HepG2 (cell line): ENCODE results near the gene PRKCZ. TPM values are rescaled to one million over a fixed set of nuclear protein-coding genes. Genes with fewer than 3 reads are reported as not detected.
A peak's percentile ranks its signal among the peaks of the same experiment; 100 is the strongest.

Source experiments
- ATAC-seq: fragments of 200-7000 bp; cut with Tn5 transposase; 3 replicates; pipeline ENCODE4 v1.9.1; 2020; ENCODE audit warnings: mild to moderate bottlenecking, moderate library complexity
- BruUV-seq: library from RNA; stranded (reverse); fragments of 400-500 nt; replicated peaks from 2 replicates; lab custom pipeline; 2021; lab: Mats Ljungman, UMichigan
- CTCF ChIA-PET: fragments of 300-600 bp; formaldehyde crosslinking; extraction: SDS; loops from one replicate; lab custom pipeline; 2021; ENCODE audit warnings: low total read pairs, inconsistent platforms, low intra/inter-chr PET ratio; lab: Yijun Ruan, JAX
- POLR2A ChIA-PET: fragments of 350-600 bp; sonication (Branson Sonifier 250); formaldehyde crosslinking; loops from one replicate; lab custom pipeline; 2020; ENCODE audit warnings: antibody characterized with exemption, inconsistent platforms; lab: Yijun Ruan, JAX
- DNase-seq: peaks from one replicate; pipeline ENCODE4 v3.0.0-alpha.2; 2015; ENCODE audit warnings: low spot score
- FAIRE-seq: peaks from 3 replicates; lab custom pipeline; 2011; peaks lifted over from hg19 to GRCh38; lab: Jason Lieb, UNC
- H2AFZ ChIP-seq: one replicate; pipeline ENCODE4 v1.6.1; 2011; ENCODE audit warnings: low read length, inconsistent platforms
- H3K27ac ChIP-seq: fragments of 300-600 bp; 3 replicates; pipeline ENCODE4 v1.8.0; 2011; ENCODE audit warnings: mixed run types, mild to moderate bottlenecking, mixed read lengths, low read length, inconsistent platforms; ENCODE audit not compliant: insufficient read depth; ENCODE audit errors: extremely low read length
- H3K27me3 ChIP-seq, 2 experiments: fragments of 200-600 bp in 1 of 2; 2 replicates in 1 of 2; 3 replicates in 1 of 2; pipeline versions ENCODE4 v1.6.0 to v1.8.0; 2011; ENCODE audit warnings: low read length in 2 of 2, mild to moderate bottlenecking in 2 of 2, moderate library complexity in 2 of 2, inconsistent platforms in 1 of 2; ENCODE audit not compliant: insufficient read depth in 2 of 2, control insufficient read depth in 1 of 2
- H3K36me3 ChIP-seq, 2 experiments: fragments of 200-600 bp in 1 of 2; replicated peaks in 1 of 2; 2 replicates in 1 of 2; 3 replicates in 1 of 2; pipeline versions ENCODE4 v1.5.1 to v1.8.0; 2011; ENCODE audit warnings: low read length in 2 of 2, inconsistent platforms in 1 of 2; ENCODE audit not compliant: insufficient read depth in 2 of 2, control insufficient read depth in 1 of 2
- H3K4me1 ChIP-seq: 2 replicates; pipeline ENCODE4 v1.5.1; 2012; ENCODE audit warnings: low read length, inconsistent platforms; ENCODE audit not compliant: insufficient read depth
- H3K4me2 ChIP-seq: 2 replicates; pipeline ENCODE4 v1.6.0; 2011; ENCODE audit warnings: low read depth, low read length, inconsistent platforms
- H3K4me3 ChIP-seq, 3 experiments: fragments of 200-600 bp in 1 of 3; sonication (generic), shearing (Covaris generic) in 1 of 3; replicated peaks in 1 of 3; 2 replicates each; pipeline ENCODE4 v1.5.1; 2011 to 2016; ENCODE audit warnings: low read length in 3 of 3, inconsistent platforms in 2 of 3, low read depth in 2 of 3, mild to moderate bottlenecking in 2 of 3, control low read depth in 1 of 3, mixed read lengths in 1 of 3; ENCODE audit not compliant: insufficient read depth in 1 of 3
- H3K79me2 ChIP-seq: one replicate; pipeline ENCODE4 v1.6.1; 2011; ENCODE audit warnings: low read length, inconsistent platforms; ENCODE audit not compliant: insufficient read depth
- H3K9ac ChIP-seq: 2 replicates; pipeline ENCODE4 v1.6.0; 2011; ENCODE audit warnings: mild to moderate bottlenecking, low read depth, low read length, inconsistent platforms; ENCODE audit not compliant: insufficient read depth
- H3K9me3 ChIP-seq: 2 replicates; pipeline ENCODE4 v1.5.1; 2012; ENCODE audit warnings: mild to moderate bottlenecking, low read length
- H4K20me1 ChIP-seq: 2 replicates; pipeline ENCODE4 v1.6.0; 2011; ENCODE audit warnings: inconsistent platforms, mild to moderate bottlenecking, low read length, moderate library complexity; ENCODE audit not compliant: insufficient read depth
- FIP1L1 ChIP-seq: fragments of 200-400 bp; formaldehyde crosslinking; IDR thresholded peaks from 2 replicates; pipeline ENCODE4 v1.6.1; 2018; ENCODE audit warnings: low read depth, mild to moderate bottlenecking, low read length, moderate library complexity, borderline replicate concordance; ENCODE audit not compliant: insufficient read depth
- POGZ ChIP-seq: sonication (generic); formaldehyde crosslinking; IDR thresholded peaks from 2 replicates; pipeline ENCODE4 v1.4.0; 2020; ENCODE audit warnings: mild to moderate bottlenecking, missing genetic modification reagents
- ZNF577 ChIP-seq: sonication (generic); formaldehyde crosslinking; IDR thresholded peaks from 2 replicates; pipeline ENCODE4 v1.4.0; 2020; ENCODE audit warnings: mild to moderate bottlenecking, low read depth, missing genetic modification reagents, borderline replicate concordance
- ZNF629 ChIP-seq: sonication (generic); formaldehyde crosslinking; conservative IDR thresholded peaks from 2 replicates; pipeline ENCODE4 v1.5.0; 2020; ENCODE audit warnings: missing genetic modification reagents
- WGBS: methylation state at CpG from one replicate; pipeline ENCODE4 v1.1.6; 2017; ENCODE audit warnings: low lambda C conversion rate; 5-methylcytosine and 5-hydroxymethylcytosine counted together
- in situ Hi-C: cut with HindIII; loops from 2 replicates; pipeline ENCODE4 v1.10.0; 2017; ENCODE audit warnings: low pct_unique_long_range_greater_than_20kb; ENCODE audit not compliant: extremely low pct_ligation_motif_present
- intact Hi-C: fragments of 100-400 bp; cut with micrococcal nuclease; formaldehyde crosslinking; loops from one replicate; pipeline ENCODE4 v1.10.0; 2022; ENCODE audit not compliant: unreplicated experiment
- polyA plus RNA-seq, 8 experiments: library from polyadenylated mRNA; depleted of rRNA in 3 of 8; stranded (reverse) in 7 of 8; unstranded in 1 of 8; fragments of >200 nt; fragmentation: Illumina TruSeq in 4 of 8; extraction: Trizol in 4 of 8; gene quantifications; 2 replicates each; pipeline versions ENCODE4 v1.2.1 to v1.2.3, GENCODE V29; 2011 to 2016; ENCODE audit warnings: low read depth in 4 of 8, missing spikeins in 1 of 8, mixed read lengths in 1 of 8; ENCODE audit not compliant: insufficient read depth in 1 of 8
- total RNA-seq, 5 experiments: library from RNA; depleted of rRNA; stranded (reverse); fragments of >200 nt; fragmentation: Illumina TruSeq; extraction: Trizol; gene quantifications; 2 replicates each; pipeline ENCODE4 v1.2.3, GENCODE V29; 2016; ENCODE audit warnings: low read depth in 1 of 5
- TF ChIP-seq, protein P1 (sequence below): sonication (generic); formaldehyde crosslinking; conservative IDR thresholded peaks from 2 replicates; pipeline ENCODE4 v1.8.0; 2022; ENCODE audit warnings: missing genetic modification reagents
- TF ChIP-seq, protein P2 (sequence below): sonication (generic); formaldehyde crosslinking; IDR thresholded peaks from 2 replicates; pipeline ENCODE4 v1.4.0; 2020; ENCODE audit warnings: mild to moderate bottlenecking, missing genetic modification reagents

PRKCZ gene
- total and polyA plus RNA-seq, 2 of the 13 experiments (the other 11 are each of a cell fraction or from before 2014, with no cell fraction given) = 34.7 to 85.2 TPM

DNA sequence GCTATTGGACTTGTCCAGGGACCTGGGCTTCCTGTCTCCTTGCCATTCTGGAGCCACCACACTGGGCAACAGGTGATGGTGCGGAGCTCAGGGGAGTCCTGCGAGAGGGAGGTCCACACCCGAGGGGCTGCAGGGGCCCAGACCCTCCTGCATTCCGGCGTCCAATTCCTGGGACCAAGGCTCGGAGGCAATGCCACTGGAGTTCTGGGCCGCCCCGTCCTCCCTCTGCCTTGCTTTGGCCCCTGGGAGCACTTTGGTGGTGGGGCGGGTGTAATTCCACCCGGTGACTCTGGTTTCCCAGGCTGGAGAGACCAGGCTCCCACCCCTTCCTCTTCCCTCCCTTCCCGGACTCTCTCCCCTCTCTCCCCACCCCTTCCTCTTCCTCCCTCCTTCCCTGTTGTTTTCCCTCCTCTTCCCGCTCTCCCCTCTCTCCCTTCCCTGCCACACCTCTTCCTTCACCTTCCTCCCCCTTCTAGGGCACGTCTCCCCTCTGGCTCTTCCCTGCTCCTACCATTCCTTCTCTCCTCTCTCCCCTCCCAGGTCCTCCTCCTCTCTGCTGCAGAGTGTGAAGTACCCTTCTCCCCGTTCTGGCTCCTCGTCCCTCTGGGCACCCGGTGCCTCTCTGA lies 2.0 kb downstream of the PRKCZ start:
- H3K4me1 ChIP-seq = peaks cover 49% of the 10 kb centered on the region
- BruUV-seq = no TSS peak
- H3K4me3 ChIP-seq = peak overlapping the region in 2 of 3 experiments; percentile 80 to 89; a peak in 3 of 6 replicates

More for the DNA sequence above, 2.0 kb downstream of the PRKCZ start:
- Histone ChIP-seq H3K4me2 (peak overlapping the region; percentile 80), H3K36me3 (peaks cover 7 to 11% of the 10 kb centered on the region in 2 experiments; a peak in 3 of 5 replicates), H3K79me2 (peaks cover 3% of the 10 kb centered on the region), H4K20me1 (0 out of 2 replicates have a peak, but pooled peaks cover 5% of the 10 kb centered on the region), H2AFZ (no peak overlapping the region), H3K9me3 (no peaks in the 10 kb centered on the region), H3K9ac (peak overlapping the region; percentile 73; the same call in 1 of the 2 replicates), H3K27me3 (no peaks in the 10 kb centered on the region), H3K27ac (no peak overlapping the region)
- TF ChIP-seq ZNF629 (CRISPR knock-in tag) (no peak), ZNF577 (CRISPR knock-in tag) (no peak), FIP1L1 (no peak), POGZ (CRISPR knock-in tag) (no peak)
- TF ChIP-seq, protein P1, sequence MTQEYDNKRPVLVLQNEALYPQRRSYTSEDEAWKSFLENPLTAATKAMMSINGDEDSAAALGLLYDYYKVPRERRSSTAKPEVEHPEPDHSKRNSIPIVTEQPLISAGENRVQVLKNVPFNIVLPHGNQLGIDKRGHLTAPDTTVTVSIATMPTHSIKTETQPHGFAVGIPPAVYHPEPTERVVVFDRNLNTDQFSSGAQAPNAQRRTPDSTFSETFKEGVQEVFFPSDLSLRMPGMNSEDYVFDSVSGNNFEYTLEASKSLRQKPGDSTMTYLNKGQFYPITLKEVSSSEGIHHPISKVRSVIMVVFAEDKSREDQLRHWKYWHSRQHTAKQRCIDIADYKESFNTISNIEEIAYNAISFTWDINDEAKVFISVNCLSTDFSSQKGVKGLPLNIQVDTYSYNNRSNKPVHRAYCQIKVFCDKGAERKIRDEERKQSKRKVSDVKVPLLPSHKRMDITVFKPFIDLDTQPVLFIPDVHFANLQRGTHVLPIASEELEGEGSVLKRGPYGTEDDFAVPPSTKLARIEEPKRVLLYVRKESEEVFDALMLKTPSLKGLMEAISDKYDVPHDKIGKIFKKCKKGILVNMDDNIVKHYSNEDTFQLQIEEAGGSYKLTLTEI = no peak
- TF ChIP-seq, protein P2, sequence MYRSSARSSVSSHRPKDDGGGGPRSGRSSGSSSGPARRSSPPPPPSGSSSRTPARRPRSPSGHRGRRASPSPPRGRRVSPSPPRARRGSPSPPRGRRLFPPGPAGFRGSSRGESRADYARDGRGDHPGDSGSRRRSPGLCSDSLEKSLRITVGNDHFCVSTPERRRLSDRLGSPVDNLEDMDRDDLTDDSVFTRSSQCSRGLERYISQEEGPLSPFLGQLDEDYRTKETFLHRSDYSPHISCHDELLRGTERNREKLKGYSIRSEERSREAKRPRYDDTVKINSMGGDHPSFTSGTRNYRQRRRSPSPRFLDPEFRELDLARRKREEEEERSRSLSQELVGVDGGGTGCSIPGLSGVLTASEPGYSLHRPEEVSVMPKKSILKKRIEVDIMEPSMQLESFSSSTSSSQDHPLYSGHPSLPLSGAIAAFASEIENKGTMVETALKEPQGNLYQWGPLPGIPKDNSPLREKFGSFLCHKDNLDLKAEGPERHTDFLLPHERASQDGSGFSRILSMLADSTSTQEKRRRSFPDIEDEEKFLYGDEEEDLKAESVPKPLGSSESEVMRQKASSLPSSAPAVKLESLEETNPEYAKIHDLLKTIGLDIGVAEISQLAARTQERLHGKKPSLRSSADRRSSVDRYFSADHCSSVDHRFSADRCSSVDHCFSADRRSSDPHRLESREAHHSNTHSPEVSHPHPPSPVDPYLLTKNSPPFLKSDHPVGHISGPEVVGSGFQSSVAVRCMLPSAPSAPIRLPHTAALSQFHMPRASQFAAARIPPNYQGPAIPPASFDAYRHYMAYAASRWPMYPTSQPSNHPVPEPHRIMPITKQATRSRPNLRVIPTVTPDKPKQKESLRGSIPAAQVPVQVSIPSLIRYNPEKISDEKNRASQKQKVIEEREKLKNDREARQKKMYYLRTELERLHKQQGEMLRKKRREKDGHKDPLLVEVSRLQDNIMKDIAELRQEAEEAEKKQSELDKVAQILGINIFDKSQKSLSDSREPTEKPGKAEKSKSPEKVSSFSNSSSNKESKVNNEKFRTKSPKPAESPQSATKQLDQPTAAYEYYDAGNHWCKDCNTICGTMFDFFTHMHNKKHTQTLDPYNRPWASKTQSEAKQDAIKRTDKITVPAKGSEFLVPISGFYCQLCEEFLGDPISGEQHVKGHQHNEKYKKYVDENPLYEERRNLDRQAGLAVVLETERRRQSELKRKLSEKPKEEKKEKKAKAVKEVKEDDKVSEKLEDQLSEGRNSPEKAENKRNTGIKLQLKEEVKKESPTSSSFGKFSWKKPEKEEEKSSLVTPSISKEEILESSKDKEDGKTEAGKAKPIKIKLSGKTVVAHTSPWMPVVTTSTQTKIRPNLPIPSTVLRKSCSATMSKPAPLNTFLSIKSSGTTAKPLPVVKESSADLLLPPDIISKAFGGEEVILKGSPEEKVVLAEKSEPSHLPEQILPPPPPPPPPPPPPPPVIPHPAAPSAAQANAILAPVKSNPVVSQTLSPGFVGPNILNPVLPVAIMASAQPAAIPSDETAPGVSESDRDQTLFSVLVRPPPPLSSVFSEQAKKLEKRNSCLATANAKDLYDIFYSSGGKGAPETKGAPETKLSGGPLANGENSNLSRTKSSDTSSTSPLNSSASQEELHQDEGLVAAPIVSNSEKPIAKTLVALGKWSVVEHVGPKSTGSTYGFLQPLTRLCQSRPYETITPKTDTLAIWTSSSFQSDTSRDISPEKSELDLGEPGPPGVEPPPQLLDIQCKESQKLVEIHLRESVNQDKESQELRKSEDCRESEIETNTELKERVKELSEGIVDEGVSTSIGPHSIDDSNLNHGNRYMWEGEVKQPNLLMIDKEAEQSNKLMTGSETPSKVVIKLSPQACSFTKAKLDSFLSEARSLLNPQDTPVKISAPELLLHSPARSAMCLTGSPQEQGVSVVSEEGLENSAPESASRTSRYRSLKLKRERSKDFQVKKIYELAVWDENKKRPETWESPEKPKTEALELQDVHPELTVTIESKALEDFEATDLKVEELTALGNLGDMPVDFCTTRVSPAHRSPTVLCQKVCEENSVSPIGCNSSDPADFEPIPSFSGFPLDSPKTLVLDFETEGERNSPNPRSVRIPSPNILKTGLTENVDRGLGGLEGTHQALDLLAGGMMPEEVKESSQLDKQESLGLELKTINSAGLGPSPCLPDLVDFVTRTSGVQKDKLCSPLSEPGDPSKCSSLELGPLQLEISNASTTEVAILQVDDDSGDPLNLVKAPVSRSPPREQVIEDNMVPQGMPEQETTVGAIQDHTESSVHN = no peak
- CTCF ChIA-PET = no interaction called here
- WGBS = 86% methylated on average over 16 of the region's 16 CpGs
- intact Hi-C loops (no loop called here), in situ Hi-C loops (no loop called here)
- no peak for ATAC-seq
- POLR2A ChIA-PET = no interaction called here
- FAIRE-seq = no peak
- DNase-seq = no peak
